ENCODE data around the gene MAPKAPK5. TPM values are rescaled to one million over a fixed set of nuclear protein-coding genes. Genes with fewer than 3 reads are reported as not detected.
"Not testable (repeated sequence)": the region's sequence is repeated elsewhere in the genome, so short reads cannot be mapped to it uniquely, and the experiment has no call there.

Gene MAPKAPK5
- total and polyA plus RNA-seq, 2 experiments from 2014 or later, result 45.1 to 49.1 TPM

GRCh38 chr12:111828338-111828979 is 13.6 kb upstream of the MAPKAPK5 start:
- TF ChIP-seq EZH2phosphoT487 (IDR thresholded peaks at IDR 0.05; ENCODE audit: low read depth, severe bottlenecking, unreplicated experiment) (no peak), EZH2 (IDR thresholded peaks at IDR 0.05; ENCODE audit: borderline replicate concordance) (no peak), CTCF (IDR thresholded peaks at IDR 0.05; ENCODE audit: poor library complexity) (no peak)
- no peaks in the 10 kb centered on the region for H3K27me3 ChIP-seq
- H3K4me2 ChIP-seq, result no peak overlapping the region
- no peak overlapping the region for H3K4me3 ChIP-seq
- no peaks in the 10 kb centered on the region for H3K4me1 ChIP-seq (ENCODE audit: insufficient read depth)
- 91% methylated on average over 8 of the region's 8 CpGs for WGBS (ENCODE audit: low lambda C conversion rate, missing lambda C conversion rate)
- no peaks in the 10 kb centered on the region for H3K36me3 ChIP-seq (replicated peaks; ENCODE audit: insufficient read depth, low read depth)
- no peak overlapping the region for H2AFZ ChIP-seq
- H3K27ac ChIP-seq, result no peak overlapping the region
- no peaks in the 10 kb centered on the region for H3K9me2 ChIP-seq (replicated peaks; ENCODE audit: insufficient read depth)
- H3K79me2 ChIP-seq, result no peaks in the 10 kb centered on the region
- H3K9me3 ChIP-seq (ENCODE audit: low read depth), result no peaks in the 10 kb centered on the region
- H4K20me1 ChIP-seq (ENCODE audit: insufficient read depth, poor library complexity, severe bottlenecking), result no peaks in the 10 kb centered on the region
- no peak for DNase-seq (ENCODE audit: low spot score)

GRCh38 chr12:111829635-111830034 is 12.4 kb upstream of the MAPKAPK5 start:
- not testable (repeated sequence) for H3K79me2 ChIP-seq; H3K27me3 ChIP-seq; H3K36me3 ChIP-seq (replicated peaks; ENCODE audit: insufficient read depth, low read depth); H4K20me1 ChIP-seq (ENCODE audit: insufficient read depth, poor library complexity, severe bottlenecking); H2AFZ ChIP-seq; H3K27ac ChIP-seq; H3K9me2 ChIP-seq (replicated peaks; ENCODE audit: insufficient read depth); DNase-seq (ENCODE audit: low spot score); H3K9me3 ChIP-seq (ENCODE audit: low read depth); H3K4me1 ChIP-seq (ENCODE audit: insufficient read depth); H3K4me2 ChIP-seq; H3K4me3 ChIP-seq
- WGBS (ENCODE audit: low lambda C conversion rate, missing lambda C conversion rate), result 86% methylated on average over 3 of the region's 3 CpGs

GRCh38 chr12:111834740-111835386 is 7.2 kb upstream of the MAPKAPK5 start:
- not testable (repeated sequence) for H3K36me3 ChIP-seq (replicated peaks; ENCODE audit: insufficient read depth, low read depth); H3K79me2 ChIP-seq; H3K9me3 ChIP-seq (ENCODE audit: low read depth); H3K27me3 ChIP-seq; H3K27ac ChIP-seq; H2AFZ ChIP-seq; H3K4me2 ChIP-seq; H4K20me1 ChIP-seq (ENCODE audit: insufficient read depth, poor library complexity, severe bottlenecking); H3K4me1 ChIP-seq (ENCODE audit: insufficient read depth); H3K9me2 ChIP-seq (replicated peaks; ENCODE audit: insufficient read depth); H3K4me3 ChIP-seq; DNase-seq (ENCODE audit: low spot score)
- WGBS (ENCODE audit: low lambda C conversion rate, missing lambda C conversion rate), result 75% methylated on average over 19 of the region's 22 CpGs

GRCh38 chr12:111835531-111836181 is 6.4 kb upstream of the MAPKAPK5 start:
- not testable (repeated sequence) for H3K36me3 ChIP-seq (replicated peaks; ENCODE audit: insufficient read depth, low read depth); H3K4me2 ChIP-seq; H3K27ac ChIP-seq; H3K4me3 ChIP-seq; H3K9me3 ChIP-seq (ENCODE audit: low read depth); H3K27me3 ChIP-seq; H3K4me1 ChIP-seq (ENCODE audit: insufficient read depth); H2AFZ ChIP-seq; DNase-seq (ENCODE audit: low spot score); H4K20me1 ChIP-seq (ENCODE audit: insufficient read depth, poor library complexity, severe bottlenecking); H3K9me2 ChIP-seq (replicated peaks; ENCODE audit: insufficient read depth)
- 95% methylated on average over 26 of the region's 28 CpGs for WGBS (ENCODE audit: low lambda C conversion rate, missing lambda C conversion rate)
- H3K79me2 ChIP-seq, result peaks cover 14% of the 10 kb centered on the region

- H3K9me2 ChIP-seq (replicated peaks; ENCODE audit: insufficient read depth), result no peaks in the 10 kb centered on the region
- TF ChIP-seq EZH2phosphoT487 (IDR thresholded peaks at IDR 0.05; ENCODE audit: low read depth, severe bottlenecking, unreplicated experiment) (no peak), CTCF (IDR thresholded peaks at IDR 0.05; ENCODE audit: poor library complexity) (no peak), EZH2 (IDR thresholded peaks at IDR 0.05; ENCODE audit: borderline replicate concordance) (no peak)
- H4K20me1 ChIP-seq (ENCODE audit: insufficient read depth, poor library complexity, severe bottlenecking), result peaks cover under 1% of the 10 kb centered on the region
- DNase-seq (ENCODE audit: low spot score), result peak; percentile 23
- no peak overlapping the region for H3K27ac ChIP-seq
- H3K4me2 ChIP-seq, result no peak overlapping the region
- no peak overlapping the region for H2AFZ ChIP-seq
- no peaks in the 10 kb centered on the region for H3K27me3 ChIP-seq
- H3K4me1 ChIP-seq (ENCODE audit: insufficient read depth), result peaks cover 13% of the 10 kb centered on the region
- no peaks in the 10 kb centered on the region for H3K36me3 ChIP-seq (replicated peaks; ENCODE audit: insufficient read depth, low read depth)
- no peak overlapping the region for H3K4me3 ChIP-seq
- peaks cover 33% of the 10 kb centered on the region for H3K79me2 ChIP-seq
- WGBS (ENCODE audit: low lambda C conversion rate, missing lambda C conversion rate), result 78% methylated on average over 3 of the region's 3 CpGs
- H3K9me3 ChIP-seq (ENCODE audit: low read depth), result no peaks in the 10 kb centered on the region
These were observed 3.7 kb upstream of the MAPKAPK5 start for GRCh38 chr12:111838353-111838752.

All from hepatocyte (in vitro differentiated cells).